Glutamatergic neuron (in vitro differentiated cells): ENCODE data around the gene CHI3L1. TPM values are rescaled to one million over a fixed set of nuclear protein-coding genes. Genes with fewer than 3 reads are reported as not detected.

Experiments used
- DNase-seq: peaks from one replicate; pipeline ENCODE4 v3.0.0; 2022
- H3K27ac Mint-ChIP-seq: one replicate; pipeline ENCODE4 v1.8.0; 2020; ENCODE audit warnings: mild to moderate bottlenecking, mixed read lengths, inconsistent platforms; ENCODE audit not compliant: unreplicated experiment
- H3K27me3 Mint-ChIP-seq: one replicate; pipeline ENCODE4 v1.8.0; 2020; ENCODE audit warnings: mild to moderate bottlenecking, moderate library complexity, mixed read lengths, inconsistent platforms; ENCODE audit not compliant: unreplicated experiment
- H3K36me3 Mint-ChIP-seq: one replicate; pipeline ENCODE4 v1.8.0; 2020; ENCODE audit warnings: mild to moderate bottlenecking, mixed read lengths, inconsistent platforms; ENCODE audit not compliant: unreplicated experiment
- H3K4me1 Mint-ChIP-seq: one replicate; pipeline ENCODE4 v1.8.0; 2020; ENCODE audit warnings: mild to moderate bottlenecking, low read depth, mixed read lengths, inconsistent platforms; ENCODE audit not compliant: unreplicated experiment
- H3K4me3 Mint-ChIP-seq: one replicate; pipeline ENCODE4 v1.8.0; 2020; ENCODE audit warnings: mild to moderate bottlenecking, mixed read lengths, inconsistent platforms; ENCODE audit not compliant: unreplicated experiment
- H3K9me3 Mint-ChIP-seq: one replicate; pipeline ENCODE4 v1.8.0; 2020; ENCODE audit warnings: mild to moderate bottlenecking, moderate library complexity, mixed read lengths, inconsistent platforms; ENCODE audit not compliant: unreplicated experiment
- total RNA-seq: library from RNA; stranded (reverse); fragmentation: NEBNext Ultra II Directional; extraction: Animal tissue kit (Norgen Biotek cat#: 25700); gene quantifications from one replicate; pipeline ENCODE4 v1.2.1, GENCODE V29; 2021; ENCODE audit not compliant: unreplicated experiment
- TF ChIP-seq, protein P1 (sequence below): fragments of 200-600 bp; sonication (generic); IDR thresholded peaks from one replicate; pipeline ENCODE4 v1.5.0; 2021; ENCODE audit not compliant: partially characterized antibody, unreplicated experiment

Gene CHI3L1
- total RNA-seq, 1 donor from 2014 or later = not detected

DNA sequence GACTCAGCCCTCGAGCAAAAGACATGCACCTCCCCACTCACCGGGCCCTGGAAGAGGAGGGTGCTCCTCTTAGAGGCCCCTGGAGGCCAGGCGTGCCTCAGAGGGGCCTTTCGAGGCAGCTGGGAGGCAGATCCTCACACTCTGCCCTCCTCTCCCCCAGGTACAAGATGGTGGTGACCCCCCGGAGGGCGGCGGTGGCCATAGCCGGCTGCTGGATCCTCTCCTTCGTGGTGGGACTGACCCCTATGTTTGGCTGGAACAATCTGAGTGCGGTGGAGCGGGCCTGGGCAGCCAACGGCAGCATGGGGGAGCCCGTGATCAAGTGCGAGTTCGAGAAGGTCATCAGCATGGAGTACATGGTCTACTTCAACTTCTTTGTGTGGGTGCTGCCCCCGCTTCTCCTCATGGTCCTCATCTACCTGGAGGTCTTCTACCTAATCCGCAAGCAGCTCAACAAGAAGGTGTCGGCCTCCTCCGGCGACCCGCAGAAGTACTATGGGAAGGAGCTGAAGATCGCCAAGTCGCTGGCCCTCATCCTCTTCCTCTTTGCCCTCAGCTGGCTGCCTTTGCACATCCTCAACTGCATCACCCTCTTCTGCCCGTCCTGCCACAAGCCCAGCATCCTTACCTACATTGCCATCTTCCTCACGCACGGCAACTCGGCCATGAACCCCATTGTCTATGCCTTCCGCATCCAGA, 21.3 kb downstream of the CHI3L1 start:
- Mint-ChIP-seq H3K27me3 (peaks cover 15% of the 10 kb centered on the region), H3K4me1 (no peaks in the 10 kb centered on the region)
- no peak for DNase-seq

GRCh38 chr1:203163891-203164635, 22.4 kb downstream of the CHI3L1 start:
- TF ChIP-seq, protein P1, sequence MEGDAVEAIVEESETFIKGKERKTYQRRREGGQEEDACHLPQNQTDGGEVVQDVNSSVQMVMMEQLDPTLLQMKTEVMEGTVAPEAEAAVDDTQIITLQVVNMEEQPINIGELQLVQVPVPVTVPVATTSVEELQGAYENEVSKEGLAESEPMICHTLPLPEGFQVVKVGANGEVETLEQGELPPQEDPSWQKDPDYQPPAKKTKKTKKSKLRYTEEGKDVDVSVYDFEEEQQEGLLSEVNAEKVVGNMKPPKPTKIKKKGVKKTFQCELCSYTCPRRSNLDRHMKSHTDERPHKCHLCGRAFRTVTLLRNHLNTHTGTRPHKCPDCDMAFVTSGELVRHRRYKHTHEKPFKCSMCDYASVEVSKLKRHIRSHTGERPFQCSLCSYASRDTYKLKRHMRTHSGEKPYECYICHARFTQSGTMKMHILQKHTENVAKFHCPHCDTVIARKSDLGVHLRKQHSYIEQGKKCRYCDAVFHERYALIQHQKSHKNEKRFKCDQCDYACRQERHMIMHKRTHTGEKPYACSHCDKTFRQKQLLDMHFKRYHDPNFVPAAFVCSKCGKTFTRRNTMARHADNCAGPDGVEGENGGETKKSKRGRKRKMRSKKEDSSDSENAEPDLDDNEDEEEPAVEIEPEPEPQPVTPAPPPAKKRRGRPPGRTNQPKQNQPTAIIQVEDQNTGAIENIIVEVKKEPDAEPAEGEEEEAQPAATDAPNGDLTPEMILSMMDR = no peak
- H3K36me3 Mint-ChIP-seq = peaks cover 18% of the 10 kb centered on the region
- no peak overlapping the region for H3K4me3 Mint-ChIP-seq
- H3K9me3 Mint-ChIP-seq = peaks cover 9% of the 10 kb centered on the region
- H3K27ac Mint-ChIP-seq = no peak overlapping the region
- DNase-seq = no peak
- peaks cover 11% of the 10 kb centered on the region for H3K27me3 Mint-ChIP-seq
- H3K4me1 Mint-ChIP-seq = peaks cover 4% of the 10 kb centered on the region

More for the DNA sequence above, 21.3 kb downstream of the CHI3L1 start:
- TF ChIP-seq, protein P1 = no peak
- H3K9me3 Mint-ChIP-seq = peaks cover 8% of the 10 kb centered on the region
- H3K4me3 Mint-ChIP-seq = no peak overlapping the region
- H3K27ac Mint-ChIP-seq = no peak overlapping the region
- peaks cover 11% of the 10 kb centered on the region for H3K36me3 Mint-ChIP-seq

GRCh38 chr1:203162403-203162802, 24.1 kb downstream of the CHI3L1 start:
- Mint-ChIP-seq H3K4me1 (peaks cover 4% of the 10 kb centered on the region), H3K27me3 (peaks cover 11% of the 10 kb centered on the region), H3K9me3 (peaks cover 11% of the 10 kb centered on the region), H3K4me3 (no peak overlapping the region), H3K27ac (no peak overlapping the region), H3K36me3 (peaks cover 32% of the 10 kb centered on the region)
- DNase-seq = no peak
- TF ChIP-seq, protein P1 = no peak

DNA sequence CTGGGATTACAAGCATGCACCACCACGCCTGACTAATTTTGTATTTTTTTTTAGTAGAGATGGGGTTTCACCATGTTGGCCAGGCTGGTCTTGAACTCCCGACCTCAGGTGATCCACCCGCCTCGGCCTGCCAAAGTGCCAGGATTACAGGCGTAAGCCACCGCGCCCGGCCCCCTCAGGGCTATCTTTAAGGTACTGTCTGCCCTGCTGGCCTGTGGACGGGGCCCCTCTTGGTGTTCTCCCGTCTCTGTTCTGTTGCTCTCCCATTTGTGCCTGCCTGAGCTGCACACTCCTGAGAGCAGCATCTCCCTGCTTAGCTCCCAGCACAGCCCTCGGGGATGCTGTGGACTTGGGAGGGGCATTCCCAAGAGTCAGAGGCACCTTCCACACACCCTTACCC, 24.8 kb downstream of the CHI3L1 start:
- TF ChIP-seq, protein P1 = no peak
- no peak for DNase-seq
- Mint-ChIP-seq H3K27ac (no peak overlapping the region), H3K36me3 (peaks cover 32% of the 10 kb centered on the region), H3K27me3 (peaks cover 11% of the 10 kb centered on the region), H3K9me3 (peaks cover 11% of the 10 kb centered on the region), H3K4me1 (peaks cover 4% of the 10 kb centered on the region), H3K4me3 (no peak overlapping the region)

DNA sequence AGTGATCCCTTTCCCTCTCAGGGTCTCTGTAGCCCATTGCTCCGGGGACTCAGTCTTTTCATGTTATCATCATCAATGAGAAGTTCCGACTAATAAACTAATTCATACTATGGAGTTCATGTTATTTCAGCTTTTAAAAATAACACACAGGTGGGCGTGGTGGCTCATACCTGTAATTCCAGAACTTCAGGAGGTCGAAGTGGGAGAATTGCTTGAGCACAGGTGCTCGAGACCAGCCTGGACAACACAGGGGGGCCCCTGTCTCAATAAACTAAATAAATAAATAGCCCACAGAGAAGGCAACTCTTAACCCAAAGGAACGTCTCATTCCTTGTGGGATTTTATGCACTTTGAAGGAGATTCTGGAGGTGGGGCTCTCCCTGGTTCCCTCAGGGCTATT, 25.3 kb downstream of the CHI3L1 start:
- Mint-ChIP-seq H3K9me3 (peaks cover 11% of the 10 kb centered on the region), H3K4me1 (peaks cover 4% of the 10 kb centered on the region), H3K27me3 (peaks cover 11% of the 10 kb centered on the region), H3K4me3 (no peak overlapping the region), H3K36me3 (peaks cover 32% of the 10 kb centered on the region), H3K27ac (no peak overlapping the region)
- TF ChIP-seq, protein P1 = no peak
- DNase-seq = no peak
